ENCODE results near the gene ASRGL1.

The ASRGL1 gene

DNA sequence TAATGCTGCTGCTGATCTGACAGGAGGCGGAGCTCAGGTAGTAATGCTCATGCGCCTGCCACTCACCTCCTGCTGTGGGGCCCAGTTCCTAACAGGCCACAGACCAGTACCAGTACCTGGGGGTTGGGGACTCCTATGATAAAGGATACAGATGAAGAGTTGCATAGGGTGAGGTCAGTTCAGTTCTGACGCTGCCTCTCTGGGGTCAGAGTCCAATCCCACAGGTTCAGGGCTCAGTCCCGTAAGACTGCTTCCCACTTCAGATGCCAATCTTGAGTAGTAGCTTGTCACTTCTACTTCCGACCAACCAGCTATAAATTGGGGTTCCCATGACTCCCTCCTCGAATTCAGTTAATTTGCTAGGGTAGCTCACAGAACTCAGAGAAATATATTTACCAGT lies 8.6 kb downstream of the ASRGL1 start:
- Histone ChIP-seq H3K9me2 (replicated peaks; ENCODE audit: insufficient read depth, low read length) (no peaks in the 10 kb centered on the region), H3K4me2 (ENCODE audit: low read depth, low read length) (no peak overlapping the region), H3K79me2 (ENCODE audit: low read length) (no peaks in the 10 kb centered on the region), H3K4me3 (ENCODE audit: low read length) (no peak overlapping the region), H3K27ac (ENCODE audit: low read length) (no peak overlapping the region), H3K27me3 (replicated peaks; ENCODE audit: insufficient read depth, low read length) (no peaks in the 10 kb centered on the region), H3K9me3 (replicated peaks; ENCODE audit: insufficient read depth, low read length) (no peaks in the 10 kb centered on the region), H2AFZ (ENCODE audit: low read length) (no peak overlapping the region), H3F3A (ENCODE audit: insufficient read depth, low read length) (no peaks in the 10 kb centered on the region), H3K9ac (ENCODE audit: low read length) (no peak overlapping the region), H3K36me3 (replicated peaks; ENCODE audit: insufficient read depth, low read length) (no peaks in the 10 kb centered on the region), H3K4me1 (ENCODE audit: low read length) (no peaks in the 10 kb centered on the region), H4K20me1 (ENCODE audit: insufficient read depth, low read length) (no peaks in the 10 kb centered on the region)
- no peak for TF ChIP-seq EZH2phosphoT487 (IDR thresholded peaks at IDR 0.05; ENCODE audit: low read length)
- no peak for DNase-seq

- peaks cover 20% of the 10 kb centered on the region for H3F3A ChIP-seq (ENCODE audit: insufficient read depth, low read length)
- H2AFZ ChIP-seq (ENCODE audit: low read length): peak overlapping the region; percentile 45; the same call in 1 of the 2 replicates
- no peaks in the 10 kb centered on the region for H3K27me3 ChIP-seq (replicated peaks; ENCODE audit: insufficient read depth, low read length)
- TF ChIP-seq EZH2phosphoT487 (IDR thresholded peaks at IDR 0.05; ENCODE audit: low read length) (no peak), EZH2 (optimal IDR thresholded peaks at IDR 0.05; ENCODE audit: low read depth, low read length) (no peak)
- TF ChIP-seq, protein P1, sequence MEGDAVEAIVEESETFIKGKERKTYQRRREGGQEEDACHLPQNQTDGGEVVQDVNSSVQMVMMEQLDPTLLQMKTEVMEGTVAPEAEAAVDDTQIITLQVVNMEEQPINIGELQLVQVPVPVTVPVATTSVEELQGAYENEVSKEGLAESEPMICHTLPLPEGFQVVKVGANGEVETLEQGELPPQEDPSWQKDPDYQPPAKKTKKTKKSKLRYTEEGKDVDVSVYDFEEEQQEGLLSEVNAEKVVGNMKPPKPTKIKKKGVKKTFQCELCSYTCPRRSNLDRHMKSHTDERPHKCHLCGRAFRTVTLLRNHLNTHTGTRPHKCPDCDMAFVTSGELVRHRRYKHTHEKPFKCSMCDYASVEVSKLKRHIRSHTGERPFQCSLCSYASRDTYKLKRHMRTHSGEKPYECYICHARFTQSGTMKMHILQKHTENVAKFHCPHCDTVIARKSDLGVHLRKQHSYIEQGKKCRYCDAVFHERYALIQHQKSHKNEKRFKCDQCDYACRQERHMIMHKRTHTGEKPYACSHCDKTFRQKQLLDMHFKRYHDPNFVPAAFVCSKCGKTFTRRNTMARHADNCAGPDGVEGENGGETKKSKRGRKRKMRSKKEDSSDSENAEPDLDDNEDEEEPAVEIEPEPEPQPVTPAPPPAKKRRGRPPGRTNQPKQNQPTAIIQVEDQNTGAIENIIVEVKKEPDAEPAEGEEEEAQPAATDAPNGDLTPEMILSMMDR (IDR thresholded peaks at IDR 0.05; ENCODE audit: low read length): no peak
- no peaks in the 10 kb centered on the region for H3K36me3 ChIP-seq (replicated peaks; ENCODE audit: insufficient read depth, low read length)
- H3K4me1 ChIP-seq (ENCODE audit: low read length): peaks cover 16% of the 10 kb centered on the region; the same call in 1 of the 2 replicates
- peak overlapping the region; percentile 55 for H3K4me3 ChIP-seq (ENCODE audit: low read length)
- H3K79me2 ChIP-seq (ENCODE audit: low read length): peaks cover 7% of the 10 kb centered on the region; the same call in 1 of the 2 replicates
- peak overlapping the region; percentile 80 for H3K4me2 ChIP-seq (ENCODE audit: low read depth, low read length)
- H3K27ac ChIP-seq (ENCODE audit: low read length): peak overlapping the region; percentile 77; the same call in 1 of the 2 replicates
- peak overlapping the region; percentile 6; the same call in 1 of the 2 replicates for H3K9ac ChIP-seq (ENCODE audit: low read length)
- H4K20me1 ChIP-seq (ENCODE audit: insufficient read depth, low read length): no peaks in the 10 kb centered on the region
- DNase-seq: peak; percentile 58
- no peaks in the 10 kb centered on the region for H3K9me3 ChIP-seq (replicated peaks; ENCODE audit: insufficient read depth, low read length)
- no peaks in the 10 kb centered on the region for H3K9me2 ChIP-seq (replicated peaks; ENCODE audit: insufficient read depth, low read length)
These were observed 15.4 kb downstream of the ASRGL1 start for GRCh38 chr11:62352355-62353336.

DNA sequence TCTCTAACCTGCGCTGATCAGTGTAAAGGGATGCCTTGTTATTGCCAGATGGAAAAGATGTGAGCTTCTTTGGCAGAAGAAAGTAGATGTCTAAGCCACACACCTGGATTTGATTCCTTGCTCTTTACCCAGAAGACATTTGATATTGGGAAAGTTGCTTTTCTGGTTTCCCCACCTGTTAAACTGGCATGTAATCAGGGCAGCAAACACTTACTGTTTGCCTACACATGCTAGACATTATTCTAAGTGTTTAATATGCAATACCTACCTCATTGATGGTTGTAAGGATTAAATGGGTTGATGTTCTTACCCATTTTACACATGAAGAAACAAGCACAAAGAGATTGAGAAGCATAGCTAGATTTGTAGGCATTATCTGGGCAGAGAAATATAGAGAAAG lies 16.6 kb downstream of the ASRGL1 start:
- Histone ChIP-seq H3K79me2 (ENCODE audit: low read length) (peaks cover 7% of the 10 kb centered on the region; the same call in 1 of the 2 replicates), H4K20me1 (ENCODE audit: insufficient read depth, low read length) (no peaks in the 10 kb centered on the region), H3F3A (ENCODE audit: insufficient read depth, low read length) (peaks cover 20% of the 10 kb centered on the region), H2AFZ (ENCODE audit: low read length) (no peak overlapping the region), H3K9ac (ENCODE audit: low read length) (no peak overlapping the region), H3K4me2 (ENCODE audit: low read depth, low read length) (no peak overlapping the region), H3K27me3 (replicated peaks; ENCODE audit: insufficient read depth, low read length) (no peaks in the 10 kb centered on the region), H3K9me3 (replicated peaks; ENCODE audit: insufficient read depth, low read length) (no peaks in the 10 kb centered on the region), H3K4me1 (ENCODE audit: low read length) (peaks cover 16% of the 10 kb centered on the region; the same call in 1 of the 2 replicates), H3K27ac (ENCODE audit: low read length) (no peak overlapping the region), H3K9me2 (replicated peaks; ENCODE audit: insufficient read depth, low read length) (no peaks in the 10 kb centered on the region), H3K4me3 (ENCODE audit: low read length) (no peak overlapping the region), H3K36me3 (replicated peaks; ENCODE audit: insufficient read depth, low read length) (no peaks in the 10 kb centered on the region)
- TF ChIP-seq EZH2 (optimal IDR thresholded peaks at IDR 0.05; ENCODE audit: low read depth, low read length) (no peak), EZH2phosphoT487 (IDR thresholded peaks at IDR 0.05; ENCODE audit: low read length) (no peak)
- TF ChIP-seq, protein P1 (IDR thresholded peaks at IDR 0.05; ENCODE audit: low read length): no peak
- DNase-seq: no peak

Data from MM.1S (cell line).